ENCODE results near the gene NFASC.

The NFASC gene

DNA sequence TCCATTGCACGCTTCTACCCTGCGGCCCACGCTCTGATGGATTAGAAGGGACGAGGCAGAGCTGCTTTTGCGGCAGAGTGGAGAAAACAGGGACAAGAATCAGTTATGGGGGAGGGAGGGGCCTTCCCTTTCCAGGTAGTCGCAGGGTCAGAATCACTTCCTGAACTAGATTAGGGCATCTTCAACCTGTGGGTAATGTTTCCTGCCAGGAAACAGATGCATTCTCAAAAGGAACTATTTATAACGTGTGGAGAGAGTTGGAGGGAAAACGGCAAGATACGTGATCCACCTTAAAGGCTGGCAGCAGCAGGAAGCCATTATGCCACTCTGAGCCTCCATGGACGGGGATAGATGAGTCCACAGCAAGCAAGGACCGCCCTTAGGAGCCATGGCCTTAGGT lies 112.5 kb downstream of the NFASC start:
- no peak for DNase-seq (ENCODE audit: low spot score)

DNA sequence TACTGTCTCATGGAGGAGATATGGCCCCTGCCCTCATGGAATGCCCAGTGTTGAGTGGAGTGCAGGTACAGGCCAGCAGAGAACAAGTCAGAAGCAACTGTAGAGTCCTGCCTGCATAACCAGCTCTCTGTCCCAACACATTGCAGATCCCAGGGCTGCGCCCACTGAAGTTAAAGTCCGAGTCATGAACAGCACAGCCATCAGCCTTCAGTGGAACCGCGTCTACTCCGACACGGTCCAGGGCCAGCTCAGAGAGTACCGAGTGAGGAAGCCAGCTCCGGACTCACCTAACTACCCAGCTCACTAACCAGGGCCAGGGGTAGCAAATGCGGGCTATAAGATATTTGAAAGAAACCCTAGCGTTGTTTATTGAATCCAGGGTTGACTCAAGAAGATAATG lies 113.2 kb downstream of the NFASC start:
- DNase-seq (ENCODE audit: low spot score), result no peak

DNA sequence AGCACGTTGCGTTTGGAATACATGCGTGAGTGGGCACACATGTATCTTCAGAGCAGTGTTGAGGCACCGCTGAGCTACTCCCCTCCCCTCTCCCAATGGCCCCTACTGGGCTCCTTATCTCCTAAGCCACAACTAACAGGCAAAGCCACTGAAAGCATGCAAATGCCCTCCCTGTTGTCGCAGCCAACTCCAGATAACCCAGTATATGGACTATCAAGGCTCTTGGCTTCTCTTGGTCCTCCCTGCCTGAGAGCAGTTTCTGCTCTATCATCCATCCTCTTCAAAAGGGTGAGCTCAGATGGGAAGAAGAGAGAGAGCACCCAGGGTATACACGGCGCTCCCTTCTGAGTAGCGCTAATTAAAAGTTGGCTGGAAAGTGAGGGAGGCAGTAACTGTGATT lies 113.8 kb downstream of the NFASC start:
- DNase-seq (ENCODE audit: low spot score), result no peak

DNA sequence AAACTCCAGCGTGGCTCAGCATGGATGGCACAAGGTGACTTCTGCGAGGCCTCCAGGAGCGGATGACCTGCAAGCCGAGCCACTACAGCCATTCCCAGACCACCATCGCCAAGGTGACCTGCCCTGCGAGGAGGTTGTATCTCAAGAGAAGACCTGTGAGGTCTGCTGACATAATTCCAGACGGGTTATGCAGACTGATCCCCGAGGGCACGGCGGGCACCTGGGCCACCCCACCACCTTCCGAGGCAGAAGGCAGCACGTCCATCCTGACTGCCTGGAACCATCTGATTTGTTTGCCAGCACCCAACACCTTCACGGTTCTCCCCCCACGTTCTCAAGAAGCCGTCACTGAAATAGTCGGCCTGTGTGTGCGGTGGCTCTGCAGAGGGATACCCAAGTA lies 115.5 kb downstream of the NFASC start:
- DNase-seq (ENCODE audit: low spot score), result no peak

DNA sequence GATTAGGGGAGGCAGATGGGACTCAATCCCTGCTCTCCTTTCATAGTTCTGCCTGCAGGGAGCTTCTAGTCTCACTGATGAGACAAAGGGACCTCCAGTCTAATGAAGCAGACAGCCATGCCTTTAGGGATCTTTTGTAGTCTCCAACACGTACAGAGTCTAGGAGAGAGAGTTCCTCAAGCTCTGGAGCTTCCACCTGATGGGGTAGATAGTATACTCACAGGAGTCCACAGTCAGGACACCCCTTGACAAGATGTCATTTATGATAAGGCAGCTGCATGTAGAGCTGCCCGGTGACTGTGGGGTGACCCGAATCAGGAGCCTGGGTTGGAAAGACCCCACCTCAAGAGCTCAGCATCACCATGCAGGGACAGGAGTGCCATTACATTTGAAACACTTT lies 117.0 kb downstream of the NFASC start:
- DNase-seq (ENCODE audit: low spot score), result no peak

DNA sequence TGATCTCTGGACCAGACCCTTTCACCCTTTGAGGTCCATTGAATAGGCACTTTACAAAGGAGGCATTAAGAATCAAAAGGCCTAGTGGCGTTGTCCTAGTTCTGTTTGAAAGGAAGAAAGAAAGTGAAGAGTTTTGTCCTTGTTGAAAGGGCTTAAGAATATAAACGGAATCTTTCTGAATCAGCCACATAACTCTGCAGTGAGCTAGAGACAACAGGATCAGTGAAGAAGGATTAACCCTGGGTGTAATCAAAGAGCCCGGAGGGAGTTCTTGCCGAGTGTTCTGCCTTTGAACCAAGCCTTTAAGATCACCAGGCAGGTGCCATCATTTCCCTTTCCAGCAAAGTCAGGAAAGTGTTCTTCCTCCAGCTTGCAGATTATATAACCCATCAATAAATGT lies 117.5 kb downstream of the NFASC start:
- DNase-seq (ENCODE audit: low spot score), result no peak

DNA sequence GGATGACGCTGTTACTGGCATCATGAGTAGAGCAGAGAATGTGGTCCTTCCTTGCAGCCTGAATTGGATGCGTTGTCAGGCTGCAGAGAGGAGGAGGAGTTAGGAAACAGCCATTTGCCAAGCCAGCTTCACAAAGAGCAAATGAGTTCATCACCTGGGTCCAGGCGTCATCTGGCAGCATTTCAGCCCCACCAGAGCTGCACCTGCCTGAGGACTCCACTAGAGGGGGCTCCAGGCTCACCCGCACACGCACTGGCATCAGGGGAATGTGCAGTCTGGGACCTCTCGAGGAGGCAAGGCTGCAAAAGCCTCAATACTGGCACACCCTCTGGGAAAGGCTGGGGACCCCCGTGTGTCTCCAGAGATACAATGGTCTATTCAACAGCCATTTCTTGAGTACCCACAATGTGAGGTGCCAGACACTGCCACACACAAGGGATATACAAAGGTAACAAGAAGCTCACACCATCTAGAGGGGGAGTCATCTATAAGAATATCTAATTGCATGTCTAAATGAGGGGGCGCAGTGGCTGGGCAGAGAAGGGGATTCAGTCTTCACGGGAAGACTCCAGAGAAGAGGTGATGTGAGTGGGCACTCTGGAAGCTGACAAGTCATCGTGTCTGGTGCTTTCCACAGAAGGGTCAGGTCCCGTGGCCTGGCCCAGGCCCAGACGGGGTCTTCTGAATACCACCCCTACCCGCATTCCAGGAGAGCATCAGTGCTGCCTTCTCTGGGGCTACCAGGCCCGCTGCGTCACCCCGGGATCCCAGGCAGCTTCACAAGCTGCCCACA lies 118.8 kb downstream of the NFASC start:
- DNase-seq (ENCODE audit: low spot score), result peak; percentile 95

DNA sequence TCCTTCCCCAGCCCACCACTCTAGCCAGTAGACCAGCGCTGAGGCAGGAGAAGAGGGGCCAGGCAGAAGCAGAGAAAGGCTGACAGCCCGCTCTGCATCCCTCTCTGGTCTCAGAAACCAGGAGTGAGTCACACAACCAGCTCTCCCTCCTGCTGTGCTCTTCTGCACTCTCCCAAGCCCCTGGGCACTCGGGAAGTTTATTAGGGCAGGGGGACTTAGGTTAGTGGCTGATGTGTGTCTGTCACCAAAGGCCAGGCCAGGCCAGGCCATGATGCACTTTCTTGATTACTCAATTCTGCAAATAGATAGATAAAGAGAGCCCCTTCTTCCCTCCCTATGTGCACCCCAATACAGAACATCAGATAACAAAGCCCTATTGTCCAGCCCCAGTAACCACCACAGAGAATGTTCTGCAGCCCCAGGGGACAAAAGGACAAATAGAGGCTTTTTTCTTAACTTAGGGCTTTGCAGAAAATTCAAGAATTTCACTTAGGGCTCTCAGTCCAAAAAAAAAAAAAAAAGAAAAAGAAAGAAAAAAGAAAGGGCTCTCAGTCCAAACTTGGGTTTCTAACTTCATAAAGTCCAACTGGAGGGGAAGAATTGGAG lies 119.5 kb downstream of the NFASC start:
- DNase-seq (ENCODE audit: low spot score), result peak; percentile 91

DNA sequence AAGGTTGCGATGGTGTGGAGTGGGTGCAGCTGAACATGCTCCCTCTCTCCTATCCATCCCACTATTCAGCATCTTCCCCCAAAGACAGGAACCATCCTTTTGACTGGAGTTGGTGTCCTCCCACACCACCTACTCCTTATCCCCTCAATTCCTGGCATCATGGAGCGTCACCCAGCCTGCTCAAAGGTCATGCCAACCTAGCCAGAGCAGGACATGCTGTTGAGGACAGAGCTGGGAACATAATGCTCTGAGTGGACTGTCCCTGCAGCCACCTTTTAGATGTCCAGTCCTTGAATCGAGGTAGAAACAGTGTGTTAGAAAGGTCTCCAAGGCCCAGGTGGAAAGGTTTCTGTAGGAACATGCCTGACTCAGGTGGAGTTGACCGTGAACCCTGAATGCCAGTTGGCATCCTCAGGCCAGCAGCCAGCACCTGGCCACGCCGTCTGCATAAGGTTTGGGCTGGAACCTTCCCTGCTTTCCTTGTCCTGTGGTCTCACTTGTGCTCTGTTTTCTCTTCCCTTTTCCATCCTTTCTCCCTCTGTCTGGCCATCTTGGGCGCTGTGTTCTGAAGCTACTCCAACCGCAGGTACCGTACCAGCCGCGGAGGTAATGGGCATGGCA lies 120.2 kb downstream of the NFASC start:
- no peak for DNase-seq (ENCODE audit: low spot score)

DNA sequence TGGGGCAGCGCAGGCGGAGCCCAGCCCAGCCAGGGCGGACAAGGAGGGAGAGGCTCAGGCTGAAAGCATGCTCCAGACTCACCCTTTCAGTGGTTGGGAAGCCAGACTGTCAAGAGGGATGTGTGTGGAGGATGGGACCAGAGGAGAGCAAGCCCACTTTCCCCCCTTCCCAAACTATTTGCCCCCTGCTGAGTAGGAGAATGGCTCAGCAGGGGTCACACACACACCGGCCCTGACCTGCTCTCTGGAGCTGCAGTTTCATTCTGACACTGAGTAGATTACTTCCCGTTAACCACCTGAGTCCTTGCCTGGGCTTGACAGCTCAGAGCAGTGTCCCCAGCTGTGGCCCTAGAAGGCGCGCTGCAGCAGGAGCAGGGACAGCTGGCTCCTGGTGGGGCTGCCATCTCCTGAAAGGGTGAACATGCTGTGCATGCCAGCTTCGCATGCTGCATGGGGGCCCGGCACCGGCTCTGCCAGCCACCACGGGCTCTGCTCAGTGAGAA lies 120.7 kb downstream of the NFASC start:
- no peak for DNase-seq (ENCODE audit: low spot score)

DNA sequence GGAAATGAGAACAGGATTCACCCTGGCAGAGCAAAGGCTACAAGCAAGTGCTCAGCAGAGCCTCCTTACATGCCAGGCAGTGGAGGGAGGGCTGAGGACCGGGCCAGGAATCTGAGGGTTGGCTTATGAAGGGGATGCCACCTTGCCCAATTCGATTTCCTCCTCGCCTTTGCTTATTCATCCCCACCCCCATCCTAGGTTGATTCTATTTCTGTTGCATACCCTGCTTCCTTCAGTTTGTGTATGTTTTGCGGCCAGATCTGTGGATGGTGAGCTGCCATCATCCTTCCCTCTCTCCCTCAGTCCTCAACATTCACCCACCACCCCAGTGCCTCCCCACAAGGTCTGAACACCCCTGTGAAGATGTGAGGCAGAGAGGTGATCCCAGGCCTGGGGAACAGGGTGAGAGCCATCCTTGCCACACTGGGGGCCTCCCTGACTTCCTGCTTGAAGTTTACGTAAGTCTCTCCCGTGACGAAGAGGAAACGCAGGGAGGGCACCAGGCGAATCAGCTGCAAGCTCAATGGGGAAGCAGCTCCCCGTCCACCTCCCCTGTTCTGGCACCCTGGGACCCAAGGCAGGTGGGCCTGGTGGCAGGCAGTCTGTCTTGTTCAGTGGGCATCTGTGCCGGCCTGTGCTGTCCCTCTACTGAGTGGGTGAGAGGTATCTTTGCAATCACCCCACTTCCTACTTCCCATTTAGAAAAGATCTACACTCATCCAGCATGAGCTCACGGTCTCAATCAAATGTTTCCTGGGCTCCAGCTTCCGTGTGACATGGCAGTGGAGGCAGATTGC lies 121.7 kb downstream of the NFASC start:
- no peak for DNase-seq (ENCODE audit: low spot score)

DNA sequence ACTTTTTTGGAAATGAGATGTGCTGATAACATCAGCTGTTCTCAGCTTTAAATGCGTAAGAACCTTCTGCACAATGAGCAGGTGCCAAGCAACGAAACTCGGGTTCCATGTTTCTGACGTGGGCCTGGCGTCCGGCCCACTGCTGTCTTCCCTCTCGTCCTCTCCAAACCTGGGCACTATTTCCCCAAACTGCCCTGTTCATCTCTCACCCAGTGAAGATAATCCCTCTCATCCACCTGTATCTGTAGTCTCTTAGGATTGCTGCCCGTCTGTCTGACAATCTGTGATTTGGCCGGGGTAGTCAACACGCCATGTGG lies 122.3 kb downstream of the NFASC start:
- DNase-seq (ENCODE audit: low spot score), result no peak

DNA sequence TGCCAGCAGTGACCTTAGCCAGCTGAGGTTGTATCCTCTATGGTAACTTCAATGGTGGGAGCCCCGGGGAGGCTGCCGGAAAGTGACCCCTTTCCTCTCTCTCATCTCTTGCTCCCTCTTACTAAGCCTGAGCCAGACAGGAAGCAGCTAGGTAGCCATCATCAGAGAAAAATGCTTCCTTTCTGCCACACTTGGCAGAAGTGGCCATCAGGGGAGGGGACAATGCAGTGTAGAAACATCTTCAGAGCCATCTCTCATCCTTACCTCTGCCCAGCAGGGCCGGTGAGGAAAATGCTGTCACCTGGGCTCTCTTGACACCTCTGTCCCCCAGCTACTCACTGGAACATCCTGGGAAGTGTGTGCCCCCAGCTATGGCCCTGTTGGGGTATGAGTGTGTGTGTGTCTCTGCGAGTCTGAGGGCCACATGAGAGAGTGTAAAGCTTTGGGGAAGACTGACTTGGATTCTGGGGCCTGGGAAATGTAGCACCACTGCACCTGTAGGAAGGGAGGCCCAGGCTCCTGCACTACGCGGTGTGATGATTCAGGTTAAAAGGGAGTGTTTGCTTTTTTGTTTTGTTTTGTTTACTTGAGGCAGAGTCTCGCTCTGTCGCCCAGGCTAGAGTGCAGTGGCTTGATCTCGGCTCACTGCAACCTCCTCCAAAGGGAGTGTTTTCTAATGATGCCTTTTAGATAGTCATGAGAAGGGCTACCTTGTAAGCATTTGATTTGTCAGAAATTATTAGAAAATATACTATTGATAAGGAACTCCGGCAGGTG lies 123.6 kb downstream of the NFASC start:
- no peak for DNase-seq (ENCODE audit: low spot score)

DNA sequence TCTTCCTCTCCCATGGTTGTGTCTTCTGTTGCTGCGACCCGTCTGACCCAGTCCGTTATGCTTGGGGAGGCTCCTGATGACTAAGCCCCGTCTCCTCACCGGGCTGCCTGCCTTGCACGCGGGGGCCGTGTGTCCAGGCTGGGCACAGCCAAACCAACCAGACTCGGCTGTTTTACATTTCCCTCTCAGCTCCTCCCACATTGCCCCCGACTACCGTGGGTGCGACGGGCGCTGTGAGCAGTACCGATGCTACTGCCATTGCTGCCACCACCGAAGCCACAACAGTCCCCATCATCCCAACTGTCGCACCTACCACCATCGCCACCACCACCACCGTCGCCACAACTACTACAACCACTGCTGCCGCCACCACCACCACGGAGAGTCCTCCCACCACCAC lies 126.3 kb downstream of the NFASC start:
- DNase-seq (ENCODE audit: low spot score), result no peak

DNA sequence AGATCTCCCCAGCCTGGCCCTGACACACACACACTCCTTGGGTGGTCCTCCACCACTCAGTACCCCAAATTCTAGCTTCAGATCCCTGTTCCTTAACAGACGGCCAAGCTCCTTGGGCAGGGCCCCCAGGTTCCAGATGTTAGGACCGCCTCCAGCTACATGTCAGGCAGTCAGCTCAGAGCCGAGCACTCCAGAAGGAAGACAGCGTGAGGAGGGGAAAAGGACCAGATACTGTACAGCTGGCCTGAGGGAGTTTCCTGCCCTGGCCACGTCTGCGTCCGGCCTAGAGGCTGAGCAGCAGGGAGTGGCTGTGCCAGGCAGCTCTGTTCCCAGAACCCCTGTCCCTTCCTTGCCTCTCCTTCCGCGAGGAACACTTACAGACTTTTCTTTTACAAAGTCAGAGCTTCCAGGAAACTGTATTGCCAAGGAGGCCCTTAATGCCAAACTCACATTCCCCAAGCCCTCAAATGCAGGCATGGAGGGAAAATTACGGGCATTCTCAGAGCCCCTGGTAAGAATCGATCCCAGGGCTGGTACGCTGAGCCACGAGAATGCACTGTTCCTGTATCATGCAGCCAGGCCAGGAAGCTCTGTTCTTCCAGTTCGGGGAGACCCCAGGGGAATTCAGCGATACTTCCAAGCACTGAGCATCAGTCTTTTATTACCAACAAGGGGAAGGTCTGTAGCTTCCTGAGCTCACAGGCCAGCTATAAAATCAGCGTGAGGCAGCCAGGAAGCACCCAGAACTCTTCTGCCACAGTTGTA lies 127.1 kb downstream of the NFASC start:
- DNase-seq (ENCODE audit: low spot score), result no peak

DNA sequence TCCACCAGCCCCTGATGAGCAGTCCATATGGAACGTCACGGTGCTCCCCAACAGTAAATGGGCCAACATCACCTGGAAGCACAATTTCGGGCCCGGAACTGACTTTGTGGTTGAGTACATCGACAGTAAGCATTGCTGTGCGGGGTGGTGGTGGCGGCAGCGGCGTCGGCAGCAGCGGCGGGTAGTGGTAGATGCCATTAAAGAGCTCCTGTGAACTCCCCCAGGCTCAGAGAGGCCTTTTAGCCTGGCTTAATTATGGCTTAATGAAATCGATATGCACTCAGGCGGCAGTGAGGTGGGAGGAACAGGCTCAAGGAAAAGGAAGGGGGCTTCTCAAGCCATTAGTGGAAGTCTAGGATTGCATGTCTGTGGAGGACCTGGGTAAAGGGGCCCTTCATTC lies 130.5 kb downstream of the NFASC start:
- no peak for DNase-seq (ENCODE audit: low spot score)

DNA sequence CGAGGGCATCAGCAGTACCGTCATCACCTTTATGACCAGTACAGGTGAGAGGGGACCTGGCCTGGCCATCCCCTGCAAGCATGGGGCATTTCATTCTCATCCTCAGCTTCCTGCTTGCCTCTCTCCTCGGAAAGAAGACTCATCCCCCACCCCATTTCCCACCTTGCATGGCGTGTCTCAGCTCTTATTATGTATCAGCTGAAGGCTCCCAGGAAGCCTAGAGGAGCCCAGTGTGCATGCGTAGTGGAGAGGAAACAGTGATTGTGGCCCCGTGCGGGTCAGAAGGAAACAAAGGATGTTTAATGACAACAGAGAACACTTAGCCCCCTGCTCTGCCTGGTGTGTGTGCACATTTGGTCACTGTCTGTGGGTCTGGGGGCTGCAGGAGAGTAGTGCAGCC lies 132.0 kb downstream of the NFASC start:
- DNase-seq (ENCODE audit: low spot score), result no peak

DNA sequence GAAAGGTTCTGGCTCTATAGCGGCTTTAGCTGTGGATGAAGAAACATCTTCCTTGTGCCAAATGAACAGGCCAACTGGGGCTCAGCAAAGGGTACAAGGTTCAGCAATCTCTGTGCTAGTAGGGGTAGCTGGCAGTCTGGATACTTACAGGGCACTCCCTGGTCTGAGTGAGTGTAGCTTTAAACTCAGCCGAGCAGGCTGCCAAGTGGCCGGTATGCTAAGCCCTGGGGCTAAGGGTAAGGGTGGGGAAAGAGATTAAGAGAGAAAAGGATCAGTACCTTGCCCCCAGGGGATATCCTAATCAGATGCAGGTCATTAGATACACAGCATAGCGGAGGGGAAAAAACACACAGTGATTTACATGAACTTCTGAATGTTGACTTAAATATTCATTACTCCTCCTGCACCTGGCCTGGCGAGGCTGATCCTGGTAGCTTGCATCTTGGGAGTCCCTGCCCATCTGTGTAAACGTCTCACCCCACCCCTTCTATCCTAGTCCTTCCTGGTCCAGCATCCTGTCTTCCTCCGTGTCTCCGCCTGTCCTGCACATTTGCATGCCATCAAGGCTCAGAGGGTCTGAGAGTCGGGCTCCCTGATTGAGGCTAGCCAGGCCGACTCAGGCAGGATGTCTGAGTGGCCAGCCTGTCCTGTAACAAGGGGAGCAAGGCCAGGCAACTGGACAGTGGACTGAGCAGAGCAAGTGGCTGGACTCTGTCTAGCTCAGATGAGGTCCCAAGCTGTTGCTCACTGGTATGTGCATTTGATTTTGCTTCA lies 132.9 kb downstream of the NFASC start:
- no peak for DNase-seq (ENCODE audit: low spot score)

DNA sequence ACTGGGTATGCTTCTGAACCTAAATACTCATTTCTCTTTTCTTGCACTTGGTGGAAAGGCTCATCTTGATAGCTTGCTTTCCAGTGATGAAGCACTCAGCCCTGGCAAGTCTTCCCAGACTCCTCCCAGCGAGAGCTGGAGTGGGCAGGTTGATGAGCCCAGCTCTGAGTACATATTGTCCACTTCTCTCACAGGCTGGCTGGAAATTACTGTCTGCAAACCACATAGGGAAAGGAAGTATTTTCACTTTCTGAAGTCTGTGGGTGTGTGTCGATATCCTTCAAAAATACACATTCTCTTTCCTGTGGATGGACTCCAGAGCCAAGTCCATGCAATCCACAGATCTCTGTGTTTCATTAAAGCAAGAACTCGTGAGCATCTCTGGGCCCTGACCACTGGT lies 133.7 kb downstream of the NFASC start:
- DNase-seq (ENCODE audit: low spot score), result no peak

DNA sequence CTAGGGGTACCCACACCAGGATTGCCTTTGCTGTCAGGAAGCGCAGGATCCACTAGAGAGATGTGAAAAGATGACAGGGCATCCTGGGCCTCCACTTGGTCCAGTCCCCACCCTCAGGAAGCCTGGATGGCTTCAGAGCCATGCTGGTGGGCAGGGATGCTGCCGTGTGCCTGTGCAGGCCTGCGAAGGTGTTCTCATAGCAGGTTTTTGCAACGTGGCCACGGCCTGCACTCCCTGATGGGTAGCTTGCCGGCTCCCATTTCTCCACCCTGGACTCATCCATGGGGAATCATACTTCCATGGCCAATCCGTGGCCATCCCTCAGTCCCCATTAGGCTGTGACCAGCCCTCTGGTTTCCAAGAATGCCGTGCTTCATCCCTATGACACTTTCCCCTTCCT lies 138.2 kb downstream of the NFASC start:
- DNase-seq (ENCODE audit: low spot score), result no peak

Measured in COLO829 (cell line).